K562 (cell line): Measurements from ENCODE around the gene KIF12. TPM values are rescaled to one million over a fixed set of nuclear protein-coding genes. Genes with fewer than 3 reads are reported as not detected.

ENCODE experiments used
- ATAC-seq: fragments of 200-7000 bp; cut with Tn5 transposase; 3 replicates; pipeline ENCODE4 v1.9.1; 2020; ENCODE audit warnings: moderate library complexity
- BruUV-seq: library from RNA; stranded (reverse); fragments of 400-500 nt; replicated peaks from 2 replicates; lab custom pipeline; 2021; lab: Mats Ljungman, UMichigan
- CTCF ChIA-PET: fragments of 300-600 bp; formaldehyde crosslinking; extraction: SDS; loops from one replicate; lab custom pipeline; 2021; ENCODE audit warnings: low intra/inter-chr PET ratio; lab: Yijun Ruan, JAX
- POLR2A ChIA-PET: fragments of 300-600, 350-650 bp; sonication (Branson Sonifier 250); formaldehyde crosslinking; extraction: SDS; loops from one replicate; lab custom pipeline; 2021; ENCODE audit warnings: antibody characterized with exemption, inconsistent platforms; lab: Yijun Ruan, JAX
- DNase-seq, 4 experiments: peaks; one replicate each; pipeline versions ENCODE4 v3.0.0 to v3.0.0-alpha.2; 2011 to 2018; ENCODE audit warnings: low spot score in 3 of 4, mixed read lengths in 3 of 4; ENCODE audit errors: extremely low read depth in 1 of 4
- FAIRE-seq: peaks from 2 replicates; lab custom pipeline; 2011; peaks lifted over from hg19 to GRCh38; lab: Jason Lieb, UNC
- H2AFZ ChIP-seq: 2 replicates; pipeline ENCODE4 v1.6.0; 2011; ENCODE audit warnings: low read depth, low read length, control low read depth, inconsistent platforms
- H3K27ac ChIP-seq: fragments of 200-600 bp; 3 replicates; pipeline ENCODE4 v1.8.0; 2011; ENCODE audit warnings: low read depth, mild to moderate bottlenecking, control low read depth, inconsistent platforms, low read length, moderate library complexity, mixed read lengths; ENCODE audit errors: extremely low read depth
- H3K27me3 ChIP-seq, 2 experiments: fragments of 300-600 bp in 1 of 2; 2 replicates in 1 of 2; 3 replicates in 1 of 2; pipeline versions ENCODE4 v1.6.0 to v1.8.0; 2011; ENCODE audit warnings: inconsistent platforms in 2 of 2, low read length in 2 of 2, mild to moderate bottlenecking in 1 of 2, mixed read lengths in 1 of 2, moderate library complexity in 1 of 2; ENCODE audit not compliant: control insufficient read depth in 2 of 2, insufficient read depth in 2 of 2
- H3K36me3 ChIP-seq: fragments of 300-600 bp; 3 replicates; pipeline ENCODE4 v1.8.0; 2011; ENCODE audit warnings: mild to moderate bottlenecking, low read length, inconsistent platforms; ENCODE audit not compliant: control insufficient read depth, insufficient read depth
- H3K4me1 ChIP-seq, 2 experiments: fragments of 200-600 bp in 1 of 2; replicated peaks in 1 of 2; 2 replicates in 1 of 2; 3 replicates in 1 of 2; pipeline versions ENCODE4 v1.5.1 to v1.8.0; 2011; ENCODE audit warnings: inconsistent platforms in 2 of 2, low read length in 2 of 2, mild to moderate bottlenecking in 1 of 2, mixed read lengths in 1 of 2, moderate library complexity in 1 of 2; ENCODE audit not compliant: control insufficient read depth in 2 of 2, insufficient read depth in 2 of 2
- H3K4me2 ChIP-seq: 2 replicates; pipeline ENCODE4 v1.6.1; 2011; ENCODE audit warnings: low read length, control low read depth, inconsistent platforms, mixed read lengths; ENCODE audit not compliant: insufficient read depth
- H3K4me3 ChIP-seq: fragments of 200-600 bp; sonication (generic), shearing (Covaris generic); 2 replicates; pipeline ENCODE4 v1.5.1; 2016; ENCODE audit warnings: control low read depth, inconsistent platforms
- H3K79me2 ChIP-seq: fragments of 200-600 bp; 3 replicates; pipeline ENCODE4 v1.8.0; 2011; ENCODE audit warnings: low read length, inconsistent platforms; ENCODE audit not compliant: control insufficient read depth, insufficient read depth
- H3K9ac ChIP-seq, 2 experiments: 2 replicates each; pipeline versions ENCODE4 v1.6.0 to v1.6.1; 2011; ENCODE audit warnings: low read depth in 2 of 2, low read length in 2 of 2, control low read depth in 1 of 2, inconsistent platforms in 1 of 2, mild to moderate bottlenecking in 1 of 2, mixed read lengths in 1 of 2; ENCODE audit not compliant: insufficient read depth in 1 of 2
- H3K9me1 ChIP-seq: one replicate; pipeline ENCODE4 v1.6.0; 2011; ENCODE audit warnings: inconsistent platforms, mild to moderate bottlenecking, low read length, moderate library complexity; ENCODE audit not compliant: control insufficient read depth, insufficient read depth
- H3K9me3 ChIP-seq: replicated peaks from 2 replicates; pipeline ENCODE4 v1.5.1; 2011; ENCODE audit warnings: low read depth, low read length, inconsistent platforms; ENCODE audit not compliant: control insufficient read depth, insufficient read depth
- H4K20me1 ChIP-seq: replicated peaks from 2 replicates; pipeline ENCODE4 v1.6.1; 2011; ENCODE audit warnings: low read length, inconsistent platforms, mixed read lengths; ENCODE audit not compliant: control insufficient read depth, insufficient read depth
- ATF2 ChIP-seq: sonication (generic); formaldehyde crosslinking; IDR thresholded peaks from 2 replicates; pipeline ENCODE4 v1.8.1; 2022; ENCODE audit warnings: missing genetic modification reagents
- ATF3 ChIP-seq, 2 experiments: fragments of 450-650 bp in 1 of 2; sonication (generic) in 1 of 2; formaldehyde crosslinking in 1 of 2; IDR thresholded peaks in 1 of 2; conservative IDR thresholded peaks in 1 of 2; 2 replicates each; pipeline versions ENCODE4 v1.6.1 to v1.8.1; 2016 to 2023; ENCODE audit warnings: mild to moderate bottlenecking in 2 of 2, moderate library complexity in 2 of 2, inconsistent platforms in 1 of 2, missing genetic modification reagents in 1 of 2
- ZFP36 ChIP-seq: fragments of 150-350 bp; IDR thresholded peaks from 2 replicates; pipeline ENCODE4 v1.6.1; 2018; ENCODE audit warnings: low read length, low read depth; ENCODE audit not compliant: partially characterized antibody
- WGBS: fragments of 100-300 bp; shearing (Covaris generic); methylation state at CpG from one replicate; pipeline ENCODE4 v1.1.6; 2016; ENCODE audit warnings: low coverage, mixed read lengths; ENCODE audit not compliant: insufficient coverage; ENCODE audit errors: missing lambda C conversion rate; 5-methylcytosine and 5-hydroxymethylcytosine counted together
- in situ Hi-C: fragments of 300-500 bp; cut with MboI; formaldehyde crosslinking; loops from 4 replicates; pipeline ENCODE4 v1.15.0; 2018; ENCODE audit warnings: inconsistent platforms, mixed read lengths
- intact Hi-C: fragments of 100-400 bp; cut with micrococcal nuclease; formaldehyde crosslinking; loops from 2 replicates; pipeline ENCODE4 v1.14.2; 2022
- polyA plus RNA-seq, 8 experiments: library from polyadenylated mRNA; depleted of rRNA in 4 of 8; stranded (reverse) in 5 of 8; unstranded in 3 of 8; fragments of >200 nt; fragmentation: Nextera tagmentation in 2 of 8; fragmentation: Illumina TruSeq in 1 of 8; extraction: Ambion mirVana in 2 of 8; extraction: Trizol in 1 of 8; gene quantifications; 2 replicates each; pipeline versions ENCODE4 v1.2.1 to v1.2.3, GENCODE V29; 2011 to 2014; ENCODE audit warnings: inconsistent platforms in 1 of 8, missing spikeins in 1 of 8
- total RNA-seq, 7 experiments: library from RNA; depleted of rRNA in 6 of 7; stranded (reverse); fragments of >200 nt in 6 of 7; fragmentation: Illumina TruSeq in 2 of 7; extraction: Trizol in 2 of 7; gene quantifications; 2 replicates each; pipeline versions ENCODE4 v1.2.1 to v1.2.3, GENCODE V29; 2011 to 2021; ENCODE audit warnings: low replicate concordance in 1 of 7

KIF12 gene
- total and polyA plus RNA-seq, 9 of the 15 experiments (the other 6 are each of a cell fraction or from before 2014, with no cell fraction given), result not detected

GRCh38 chr9:114075602-114076001 is 23.5 kb downstream of the KIF12 start:
- H3K4me3 ChIP-seq, result no peak overlapping the region
- peak; percentile 77 for TF ChIP-seq ZFP36
- no peak for TF ChIP-seq ATF3 (IDR thresholded peaks at IDR 0.05)
- TF ChIP-seq ATF3 (CRISPR knock-in tag; conservative IDR thresholded peaks at IDR 0.05), result no peak
- TF ChIP-seq ATF2 (CRISPR knock-in tag), result no peak
- no peaks in the 10 kb centered on the region for H3K36me3 ChIP-seq
- no peaks in the 10 kb centered on the region for H3K9me1 ChIP-seq
- DNase-seq (no peak), ATAC-seq (no peak), FAIRE-seq (no peak)
- H3K4me1 ChIP-seq, result peaks cover 5 to 6% of the 10 kb centered on the region in 2 experiments; a peak in 4 of 5 replicates
- no peaks in the 10 kb centered on the region for H3K9me3 ChIP-seq
- in situ Hi-C loops (no loop called here), intact Hi-C loops (loop anchor here (5.0 kb wide), 1 partner anchor 338 kb away; no protein-coding TSS in a partner anchor)
- no peak overlapping the region for H3K4me2 ChIP-seq
- BruUV-seq, result no TSS peak
- ChIA-PET CTCF (no interaction called here), POLR2A (no interaction called here)
- WGBS, result 0% methylated on average over 4 of the region's 4 CpGs
- H3K9ac ChIP-seq, result no peak overlapping the region
- no peak overlapping the region for H2AFZ ChIP-seq
- no peaks in the 10 kb centered on the region for H4K20me1 ChIP-seq
- H3K27me3 ChIP-seq, result peaks cover 4 to 25% of the 10 kb centered on the region in 2 experiments; a peak in 3 of 5 replicates
- no peak overlapping the region for H3K27ac ChIP-seq
- no peaks in the 10 kb centered on the region for H3K79me2 ChIP-seq
